ENCODE data around the gene CXCL5. TPM values are rescaled to one million over a fixed set of nuclear protein-coding genes. Genes with fewer than 3 reads are reported as not detected.

The CXCL5 gene
- total and polyA plus RNA-seq, 8 donors = 1.3 to 40.1 (median 13.1) TPM; not detected in 2

DNA sequence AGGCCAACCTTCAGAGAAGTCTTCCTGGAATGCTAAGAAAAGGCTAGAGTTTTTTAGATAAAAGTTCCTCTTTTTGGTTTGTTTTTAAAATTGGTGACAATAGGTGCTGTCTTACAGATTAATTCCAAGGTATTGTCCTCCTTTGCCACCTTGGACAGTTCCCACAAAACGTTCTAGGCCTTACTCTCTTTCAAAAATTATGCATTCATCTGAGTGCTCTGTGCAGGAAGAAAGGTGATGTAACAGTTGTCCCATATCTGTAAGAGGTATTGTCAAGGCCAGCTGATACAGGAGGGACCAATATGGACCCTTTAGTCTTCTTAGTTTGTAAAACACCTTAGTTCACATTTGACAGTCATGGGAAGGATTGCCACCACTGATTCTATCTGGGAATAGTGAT lies 15.9 kb upstream of the CXCL5 start:
- DNase-seq = no peak
- intact Hi-C loops (cut with DNase I; ENCODE audit: low total_unique reads) = no loop called here
- WGBS, 5 donors = 19 to 35% (median 22%) methylated on average over 1 of the region's 1 CpG
- Histone ChIP-seq H3K27me3 (no peaks in the 10 kb centered on the region), H3K4me3 (no peak overlapping the region), H3K9me3 (no peaks in the 10 kb centered on the region), H3K4me1 (peaks cover 0 to 14% (median 0%) of the 10 kb centered on the region in 4 donors), H3K27ac (no peak overlapping the region), H3K36me3 (no peaks in the 10 kb centered on the region)
- TF ChIP-seq, protein P1, sequence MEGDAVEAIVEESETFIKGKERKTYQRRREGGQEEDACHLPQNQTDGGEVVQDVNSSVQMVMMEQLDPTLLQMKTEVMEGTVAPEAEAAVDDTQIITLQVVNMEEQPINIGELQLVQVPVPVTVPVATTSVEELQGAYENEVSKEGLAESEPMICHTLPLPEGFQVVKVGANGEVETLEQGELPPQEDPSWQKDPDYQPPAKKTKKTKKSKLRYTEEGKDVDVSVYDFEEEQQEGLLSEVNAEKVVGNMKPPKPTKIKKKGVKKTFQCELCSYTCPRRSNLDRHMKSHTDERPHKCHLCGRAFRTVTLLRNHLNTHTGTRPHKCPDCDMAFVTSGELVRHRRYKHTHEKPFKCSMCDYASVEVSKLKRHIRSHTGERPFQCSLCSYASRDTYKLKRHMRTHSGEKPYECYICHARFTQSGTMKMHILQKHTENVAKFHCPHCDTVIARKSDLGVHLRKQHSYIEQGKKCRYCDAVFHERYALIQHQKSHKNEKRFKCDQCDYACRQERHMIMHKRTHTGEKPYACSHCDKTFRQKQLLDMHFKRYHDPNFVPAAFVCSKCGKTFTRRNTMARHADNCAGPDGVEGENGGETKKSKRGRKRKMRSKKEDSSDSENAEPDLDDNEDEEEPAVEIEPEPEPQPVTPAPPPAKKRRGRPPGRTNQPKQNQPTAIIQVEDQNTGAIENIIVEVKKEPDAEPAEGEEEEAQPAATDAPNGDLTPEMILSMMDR (IDR thresholded peaks at IDR 0.05) = no peak
- TF ChIP-seq POLR2AphosphoS5 (IDR thresholded peaks at IDR 0.05) (no peak), EP300 (IDR thresholded peaks at IDR 0.05) (no peak), POLR2A (IDR thresholded peaks at IDR 0.05) (no peak)

DNA sequence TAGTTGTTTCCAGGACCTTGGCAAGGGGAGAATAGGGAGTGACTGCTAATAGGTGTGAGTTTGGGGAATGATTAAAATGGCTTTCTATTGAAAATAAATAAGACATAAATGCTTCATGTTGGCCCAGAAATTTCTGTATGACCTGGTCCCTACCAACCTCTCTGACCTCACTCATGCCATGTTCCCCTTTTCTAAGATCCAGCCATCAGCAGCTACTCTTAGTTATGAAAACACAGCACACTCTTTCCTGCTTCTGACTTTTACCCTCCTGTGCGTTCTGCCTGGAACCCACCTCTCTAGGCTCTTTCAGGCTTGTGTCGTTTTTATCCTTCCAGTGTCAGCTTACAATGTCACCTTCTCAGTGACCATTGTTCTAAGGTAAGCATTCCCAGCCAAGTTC lies 14.8 kb upstream of the CXCL5 start:
- no peak for DNase-seq
- no peaks in the 10 kb centered on the region for H3K9me3 ChIP-seq
- TF ChIP-seq POLR2AphosphoS5 (IDR thresholded peaks at IDR 0.05) = no peak
- no peak for TF ChIP-seq POLR2A (IDR thresholded peaks at IDR 0.05)
- TF ChIP-seq, protein P1 (IDR thresholded peaks at IDR 0.05) = no peak
- TF ChIP-seq EP300 (IDR thresholded peaks at IDR 0.05) = no peak
- no peak overlapping the region for H3K4me3 ChIP-seq
- peaks cover 0 to 7% (median 0%) of the 10 kb centered on the region in 4 donors for H3K4me1 ChIP-seq
- H3K36me3 ChIP-seq = no peaks in the 10 kb centered on the region
- intact Hi-C loops (cut with DNase I; ENCODE audit: low total_unique reads) = no loop called here
- H3K27ac ChIP-seq = no peak overlapping the region
- WGBS, 5 donors = 46 to 65% (median 58%) methylated on average over 2 of the region's 2 CpGs
- no peaks in the 10 kb centered on the region for H3K27me3 ChIP-seq

DNA sequence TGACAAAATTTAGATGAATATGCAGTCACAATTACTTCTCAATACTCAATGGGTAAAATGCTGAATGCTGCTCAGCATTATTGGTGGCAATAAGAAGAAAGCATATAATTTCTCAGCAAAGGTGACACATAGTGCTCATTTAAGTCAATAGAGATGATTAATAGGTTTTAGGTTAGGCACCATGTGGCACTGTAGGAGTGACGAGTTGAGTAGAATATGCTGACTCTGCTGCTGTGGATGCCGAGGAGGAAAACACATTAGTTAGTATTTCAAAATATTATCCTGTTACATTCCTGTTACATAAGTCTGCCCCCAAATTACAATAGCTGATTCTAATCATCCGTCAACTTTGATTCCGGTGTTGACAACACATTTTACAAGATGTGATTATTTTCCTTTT lies 13.7 kb upstream of the CXCL5 start:
- Histone ChIP-seq H3K27me3 (no peaks in the 10 kb centered on the region), H3K27ac (no peak overlapping the region), H3K4me1 (peaks cover 0 to 6% (median 0%) of the 10 kb centered on the region in 4 donors), H3K9me3 (no peaks in the 10 kb centered on the region), H3K36me3 (no peaks in the 10 kb centered on the region), H3K4me3 (no peak overlapping the region)
- peak in 1 of 2 donors; percentile 12 for DNase-seq
- 83 to 90% (median 89%) methylated on average over 4 of the region's 4 CpGs for WGBS, 5 donors
- TF ChIP-seq POLR2AphosphoS5 (IDR thresholded peaks at IDR 0.05) (no peak), EP300 (IDR thresholded peaks at IDR 0.05) (no peak), POLR2A (IDR thresholded peaks at IDR 0.05) (no peak)
- TF ChIP-seq, protein P1 (IDR thresholded peaks at IDR 0.05) = no peak
- intact Hi-C loops (cut with DNase I; ENCODE audit: low total_unique reads) = no loop called here

DNA sequence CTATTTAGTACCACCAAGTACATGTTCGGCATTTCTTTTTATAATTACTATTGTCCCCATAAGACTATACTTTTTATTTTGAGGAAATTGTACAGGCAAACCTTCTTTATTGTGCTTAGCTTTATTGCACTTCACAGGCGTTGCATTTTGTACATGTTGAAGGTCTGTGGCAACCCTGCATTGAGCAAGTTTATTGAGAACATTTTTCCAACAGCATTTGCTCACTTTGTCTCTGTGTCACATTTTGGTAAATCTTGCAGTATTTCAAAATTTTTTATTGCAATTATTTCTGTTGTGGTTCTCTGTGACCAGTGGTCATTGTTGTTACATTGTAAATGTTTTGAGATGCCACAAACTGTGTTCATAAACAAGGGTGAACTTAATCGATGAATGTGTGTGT lies 10.8 kb upstream of the CXCL5 start:
- TF ChIP-seq, protein P1 (IDR thresholded peaks at IDR 0.05) = no peak
- no peak for TF ChIP-seq POLR2AphosphoS5 (IDR thresholded peaks at IDR 0.05)
- no peak for TF ChIP-seq POLR2A (IDR thresholded peaks at IDR 0.05)
- TF ChIP-seq EP300 (IDR thresholded peaks at IDR 0.05) = no peak
- no peak for DNase-seq
- H3K27me3 ChIP-seq = no peaks in the 10 kb centered on the region
- no peaks in the 10 kb centered on the region for H3K36me3 ChIP-seq
- peaks cover 0 to 17% (median 3%) of the 10 kb centered on the region in 4 donors for H3K4me1 ChIP-seq
- no peaks in the 10 kb centered on the region for H3K9me3 ChIP-seq
- WGBS, 5 donors = 78 to 93% (median 91%) methylated on average over 3 of the region's 3 CpGs
- intact Hi-C loops (cut with DNase I; ENCODE audit: low total_unique reads) = no loop called here
- no peak overlapping the region for H3K4me3 ChIP-seq
- no peak overlapping the region for H3K27ac ChIP-seq
